K562 (cell line): ENCODE results near the gene PTPMT1. TPM values are rescaled to one million over a fixed set of nuclear protein-coding genes. Genes with fewer than 3 reads are reported as not detected.

Experiments used
- ATAC-seq: fragments of 200-7000 bp; cut with Tn5 transposase; 3 replicates; pipeline ENCODE4 v1.9.1; 2020; ENCODE audit warnings: moderate library complexity
- BruUV-seq: library from RNA; stranded (reverse); fragments of 400-500 nt; replicated peaks from 2 replicates; lab custom pipeline; 2021; lab: Mats Ljungman, UMichigan
- CTCF ChIA-PET: fragments of 300-600 bp; formaldehyde crosslinking; extraction: SDS; loops from one replicate; lab custom pipeline; 2021; ENCODE audit warnings: low intra/inter-chr PET ratio; lab: Yijun Ruan, JAX
- POLR2A ChIA-PET: fragments of 300-600, 350-650 bp; sonication (Branson Sonifier 250); formaldehyde crosslinking; extraction: SDS; loops from one replicate; lab custom pipeline; 2021; ENCODE audit warnings: antibody characterized with exemption, inconsistent platforms; lab: Yijun Ruan, JAX
- DNase-seq, 4 experiments: peaks; one replicate each; pipeline versions ENCODE4 v3.0.0 to v3.0.0-alpha.2; 2011 to 2018; ENCODE audit warnings: low spot score in 3 of 4, mixed read lengths in 3 of 4; ENCODE audit errors: extremely low read depth in 1 of 4
- FAIRE-seq: peaks from 2 replicates; lab custom pipeline; 2011; peaks lifted over from hg19 to GRCh38; lab: Jason Lieb, UNC
- H2AFZ ChIP-seq: 2 replicates; pipeline ENCODE4 v1.6.0; 2011; ENCODE audit warnings: low read depth, low read length, control low read depth, inconsistent platforms
- H3K27ac ChIP-seq: fragments of 200-600 bp; 3 replicates; pipeline ENCODE4 v1.8.0; 2011; ENCODE audit warnings: low read depth, mild to moderate bottlenecking, control low read depth, inconsistent platforms, low read length, moderate library complexity, mixed read lengths; ENCODE audit errors: extremely low read depth
- H3K27me3 ChIP-seq, 2 experiments: fragments of 300-600 bp in 1 of 2; 2 replicates in 1 of 2; 3 replicates in 1 of 2; pipeline versions ENCODE4 v1.6.0 to v1.8.0; 2011; ENCODE audit warnings: inconsistent platforms in 2 of 2, low read length in 2 of 2, mild to moderate bottlenecking in 1 of 2, mixed read lengths in 1 of 2, moderate library complexity in 1 of 2; ENCODE audit not compliant: control insufficient read depth in 2 of 2, insufficient read depth in 2 of 2
- H3K36me3 ChIP-seq: fragments of 300-600 bp; 3 replicates; pipeline ENCODE4 v1.8.0; 2011; ENCODE audit warnings: mild to moderate bottlenecking, low read length, inconsistent platforms; ENCODE audit not compliant: control insufficient read depth, insufficient read depth
- H3K4me1 ChIP-seq, 2 experiments: fragments of 200-600 bp in 1 of 2; replicated peaks in 1 of 2; 2 replicates in 1 of 2; 3 replicates in 1 of 2; pipeline versions ENCODE4 v1.5.1 to v1.8.0; 2011; ENCODE audit warnings: inconsistent platforms in 2 of 2, low read length in 2 of 2, mild to moderate bottlenecking in 1 of 2, mixed read lengths in 1 of 2, moderate library complexity in 1 of 2; ENCODE audit not compliant: control insufficient read depth in 2 of 2, insufficient read depth in 2 of 2
- H3K4me2 ChIP-seq: 2 replicates; pipeline ENCODE4 v1.6.1; 2011; ENCODE audit warnings: low read length, control low read depth, inconsistent platforms, mixed read lengths; ENCODE audit not compliant: insufficient read depth
- H3K4me3 ChIP-seq: fragments of 200-600 bp; sonication (generic), shearing (Covaris generic); 2 replicates; pipeline ENCODE4 v1.5.1; 2016; ENCODE audit warnings: control low read depth, inconsistent platforms
- H3K79me2 ChIP-seq: fragments of 200-600 bp; 3 replicates; pipeline ENCODE4 v1.8.0; 2011; ENCODE audit warnings: low read length, inconsistent platforms; ENCODE audit not compliant: control insufficient read depth, insufficient read depth
- H3K9ac ChIP-seq, 2 experiments: 2 replicates each; pipeline versions ENCODE4 v1.6.0 to v1.6.1; 2011; ENCODE audit warnings: low read depth in 2 of 2, low read length in 2 of 2, control low read depth in 1 of 2, inconsistent platforms in 1 of 2, mild to moderate bottlenecking in 1 of 2, mixed read lengths in 1 of 2; ENCODE audit not compliant: insufficient read depth in 1 of 2
- H3K9me1 ChIP-seq: one replicate; pipeline ENCODE4 v1.6.0; 2011; ENCODE audit warnings: inconsistent platforms, mild to moderate bottlenecking, low read length, moderate library complexity; ENCODE audit not compliant: control insufficient read depth, insufficient read depth
- H3K9me3 ChIP-seq: replicated peaks from 2 replicates; pipeline ENCODE4 v1.5.1; 2011; ENCODE audit warnings: low read depth, low read length, inconsistent platforms; ENCODE audit not compliant: control insufficient read depth, insufficient read depth
- H4K20me1 ChIP-seq: replicated peaks from 2 replicates; pipeline ENCODE4 v1.6.1; 2011; ENCODE audit warnings: low read length, inconsistent platforms, mixed read lengths; ENCODE audit not compliant: control insufficient read depth, insufficient read depth
- BCL6 ChIP-seq: fragments of 250-450 bp; sonication (Bioruptor Pico); IDR thresholded peaks from 2 replicates; pipeline ENCODE4 v1.4.0; 2020
- BRD9 ChIP-seq: fragments of 450-650 bp; IDR thresholded peaks from 2 replicates; pipeline ENCODE4 v1.6.1; 2018; ENCODE audit warnings: low read depth; ENCODE audit not compliant: partially characterized antibody
- DACH1 ChIP-seq: fragments of 450-650 bp; IDR thresholded peaks from 2 replicates; pipeline ENCODE4 v1.6.1; 2018; ENCODE audit not compliant: partially characterized antibody
- GABPA ChIP-seq: fragments of 200-800 bp; sonication (Bioruptor generic); conservative IDR thresholded peaks from 2 replicates; pipeline ENCODE4 v1.6.1; 2016; ENCODE audit warnings: low read depth, missing genetic modification characterization, missing compliant biosample characterization
- RNF2 ChIP-seq: sonication (generic); IDR thresholded peaks from 2 replicates; pipeline ENCODE4 v1.6.1; 2016
- WHSC1 ChIP-seq: IDR thresholded peaks from one replicate; pipeline ENCODE4 v1.6.1; 2012; ENCODE audit warnings: low read length, control low read depth, inconsistent platforms
- ZNF717 ChIP-seq: fragments of 250-450 bp; sonication (Bioruptor Pico); IDR thresholded peaks from 2 replicates; pipeline ENCODE4 v1.5.0; 2021
- WGBS: fragments of 100-300 bp; shearing (Covaris generic); methylation state at CpG from one replicate; pipeline ENCODE4 v1.1.6; 2016; ENCODE audit warnings: low coverage, mixed read lengths; ENCODE audit not compliant: insufficient coverage; ENCODE audit errors: missing lambda C conversion rate; 5-methylcytosine and 5-hydroxymethylcytosine counted together
- in situ Hi-C: fragments of 300-500 bp; cut with MboI; formaldehyde crosslinking; loops from 4 replicates; pipeline ENCODE4 v1.15.0; 2018; ENCODE audit warnings: inconsistent platforms, mixed read lengths
- intact Hi-C: fragments of 100-400 bp; cut with micrococcal nuclease; formaldehyde crosslinking; loops from 2 replicates; pipeline ENCODE4 v1.14.2; 2022
- polyA plus RNA-seq, 8 experiments: library from polyadenylated mRNA; depleted of rRNA in 4 of 8; stranded (reverse) in 5 of 8; unstranded in 3 of 8; fragments of >200 nt; fragmentation: Nextera tagmentation in 2 of 8; fragmentation: Illumina TruSeq in 1 of 8; extraction: Ambion mirVana in 2 of 8; extraction: Trizol in 1 of 8; gene quantifications; 2 replicates each; pipeline versions ENCODE4 v1.2.1 to v1.2.3, GENCODE V29; 2011 to 2014; ENCODE audit warnings: inconsistent platforms in 1 of 8, missing spikeins in 1 of 8
- total RNA-seq, 7 experiments: library from RNA; depleted of rRNA in 6 of 7; stranded (reverse); fragments of >200 nt in 6 of 7; fragmentation: Illumina TruSeq in 2 of 7; extraction: Trizol in 2 of 7; gene quantifications; 2 replicates each; pipeline versions ENCODE4 v1.2.1 to v1.2.3, GENCODE V29; 2011 to 2021; ENCODE audit warnings: low replicate concordance in 1 of 7
- TF ChIP-seq, protein P1 (sequence below): fragments of 250-450 bp; sonication (Bioruptor Pico); IDR thresholded peaks from 2 replicates; pipeline ENCODE4 v1.8.0; 2022; ENCODE audit warnings: moderate library complexity, mild to moderate bottlenecking, inconsistent platforms
- TF ChIP-seq, protein P2 (sequence below): fragments of 450-650 bp; IDR thresholded peaks from 2 replicates; pipeline ENCODE4 v1.6.1; 2016; ENCODE audit warnings: mild to moderate bottlenecking, moderate library complexity

The PTPMT1 gene
- total and polyA plus RNA-seq, 9 of the 15 experiments (the other 6 are each of a cell fraction or from before 2014, with no cell fraction given), result 10.4 to 140 (median 67.2) TPM

DNA sequence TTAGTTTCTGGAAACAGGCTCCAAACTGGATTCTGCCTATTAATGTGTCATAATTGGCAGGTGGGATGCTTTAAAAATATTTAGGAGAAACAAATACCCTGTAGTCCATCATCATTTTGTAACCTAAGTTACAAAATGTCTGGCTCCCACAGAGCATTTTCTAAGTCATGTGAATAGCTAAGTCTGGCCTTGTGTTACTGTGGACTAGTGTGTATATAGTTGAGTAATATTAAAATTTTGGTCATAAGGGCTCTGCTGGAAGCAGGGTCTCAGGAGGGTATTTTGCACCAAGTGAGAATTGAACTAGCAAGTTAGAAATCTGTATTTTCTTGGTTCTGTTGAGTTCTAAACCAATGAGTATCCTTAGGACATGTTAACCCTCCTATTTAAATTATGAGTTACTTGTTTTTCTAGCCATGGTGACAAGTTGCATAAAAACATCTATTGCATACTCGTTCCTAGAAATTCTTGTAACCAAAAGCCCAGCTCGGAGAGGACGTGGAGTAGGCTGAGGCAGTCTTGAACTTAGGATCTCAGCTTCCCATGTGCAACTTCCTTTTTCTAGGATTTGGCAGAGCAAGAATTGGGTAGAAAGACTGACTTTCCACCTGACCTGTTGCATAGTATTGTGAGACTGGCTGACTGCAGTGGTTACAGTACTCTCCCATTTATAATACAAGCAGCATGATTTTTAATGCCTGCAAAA is 5.4 kb downstream of the PTPMT1 start:
- no peaks in the 10 kb centered on the region for H4K20me1 ChIP-seq
- H3K79me2 ChIP-seq, result peaks cover 34% of the 10 kb centered on the region
- 90% methylated on average over 3 of the region's 3 CpGs for WGBS
- DNase-seq (peak in 2 of 4 experiments; percentile 3 to 5), FAIRE-seq (no peak), ATAC-seq (no peak)
- no peak overlapping the region for H3K9ac ChIP-seq
- peaks cover 68% of the 10 kb centered on the region; the same call in 2 of the 3 replicates for H3K36me3 ChIP-seq
- in situ Hi-C loops, result no loop called here
- POLR2A ChIA-PET, result interaction anchor here (0.8 to 1.0 kb wide), 3 partner anchors 8 to 91 kb away, joined by 3 read pairs; partner anchors contain the start of genes FAM180B, KBTBD4 and NDUFS3
- intact Hi-C loops, result no loop called here
- H3K27me3 ChIP-seq, result no peaks in the 10 kb centered on the region
- H3K4me1 ChIP-seq, result peaks cover 0 to 9% of the 10 kb centered on the region in 2 experiments; a peak in 2 of 5 replicates
- no peak overlapping the region for H2AFZ ChIP-seq
- no peaks in the 10 kb centered on the region for H3K9me1 ChIP-seq
- H3K9me3 ChIP-seq, result no peaks in the 10 kb centered on the region
- H3K4me3 ChIP-seq, result no peak overlapping the region
- CTCF ChIA-PET, result no interaction called here
- H3K4me2 ChIP-seq, result no peak overlapping the region
- BruUV-seq, result no TSS peak
- H3K27ac ChIP-seq, result no peak overlapping the region
- TF ChIP-seq WHSC1, result no peak
- TF ChIP-seq DACH1, result no peak
- no peak for TF ChIP-seq GABPA (tag)
- TF ChIP-seq BRD9, result no peak
- no peak for TF ChIP-seq RNF2
- TF ChIP-seq, protein P1, sequence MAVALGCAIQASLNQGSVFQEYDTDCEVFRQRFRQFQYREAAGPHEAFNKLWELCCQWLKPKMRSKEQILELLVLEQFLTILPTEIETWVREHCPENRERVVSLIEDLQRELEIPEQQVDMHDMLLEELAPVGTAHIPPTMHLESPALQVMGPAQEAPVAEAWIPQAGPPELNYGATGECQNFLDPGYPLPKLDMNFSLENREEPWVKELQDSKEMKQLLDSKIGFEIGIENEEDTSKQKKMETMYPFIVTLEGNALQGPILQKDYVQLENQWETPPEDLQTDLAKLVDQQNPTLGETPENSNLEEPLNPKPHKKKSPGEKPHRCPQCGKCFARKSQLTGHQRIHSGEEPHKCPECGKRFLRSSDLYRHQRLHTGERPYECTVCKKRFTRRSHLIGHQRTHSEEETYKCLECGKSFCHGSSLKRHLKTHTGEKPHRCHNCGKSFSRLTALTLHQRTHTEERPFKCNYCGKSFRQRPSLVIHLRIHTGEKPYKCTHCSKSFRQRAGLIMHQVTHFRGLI, result no peak
- TF ChIP-seq, protein P2, sequence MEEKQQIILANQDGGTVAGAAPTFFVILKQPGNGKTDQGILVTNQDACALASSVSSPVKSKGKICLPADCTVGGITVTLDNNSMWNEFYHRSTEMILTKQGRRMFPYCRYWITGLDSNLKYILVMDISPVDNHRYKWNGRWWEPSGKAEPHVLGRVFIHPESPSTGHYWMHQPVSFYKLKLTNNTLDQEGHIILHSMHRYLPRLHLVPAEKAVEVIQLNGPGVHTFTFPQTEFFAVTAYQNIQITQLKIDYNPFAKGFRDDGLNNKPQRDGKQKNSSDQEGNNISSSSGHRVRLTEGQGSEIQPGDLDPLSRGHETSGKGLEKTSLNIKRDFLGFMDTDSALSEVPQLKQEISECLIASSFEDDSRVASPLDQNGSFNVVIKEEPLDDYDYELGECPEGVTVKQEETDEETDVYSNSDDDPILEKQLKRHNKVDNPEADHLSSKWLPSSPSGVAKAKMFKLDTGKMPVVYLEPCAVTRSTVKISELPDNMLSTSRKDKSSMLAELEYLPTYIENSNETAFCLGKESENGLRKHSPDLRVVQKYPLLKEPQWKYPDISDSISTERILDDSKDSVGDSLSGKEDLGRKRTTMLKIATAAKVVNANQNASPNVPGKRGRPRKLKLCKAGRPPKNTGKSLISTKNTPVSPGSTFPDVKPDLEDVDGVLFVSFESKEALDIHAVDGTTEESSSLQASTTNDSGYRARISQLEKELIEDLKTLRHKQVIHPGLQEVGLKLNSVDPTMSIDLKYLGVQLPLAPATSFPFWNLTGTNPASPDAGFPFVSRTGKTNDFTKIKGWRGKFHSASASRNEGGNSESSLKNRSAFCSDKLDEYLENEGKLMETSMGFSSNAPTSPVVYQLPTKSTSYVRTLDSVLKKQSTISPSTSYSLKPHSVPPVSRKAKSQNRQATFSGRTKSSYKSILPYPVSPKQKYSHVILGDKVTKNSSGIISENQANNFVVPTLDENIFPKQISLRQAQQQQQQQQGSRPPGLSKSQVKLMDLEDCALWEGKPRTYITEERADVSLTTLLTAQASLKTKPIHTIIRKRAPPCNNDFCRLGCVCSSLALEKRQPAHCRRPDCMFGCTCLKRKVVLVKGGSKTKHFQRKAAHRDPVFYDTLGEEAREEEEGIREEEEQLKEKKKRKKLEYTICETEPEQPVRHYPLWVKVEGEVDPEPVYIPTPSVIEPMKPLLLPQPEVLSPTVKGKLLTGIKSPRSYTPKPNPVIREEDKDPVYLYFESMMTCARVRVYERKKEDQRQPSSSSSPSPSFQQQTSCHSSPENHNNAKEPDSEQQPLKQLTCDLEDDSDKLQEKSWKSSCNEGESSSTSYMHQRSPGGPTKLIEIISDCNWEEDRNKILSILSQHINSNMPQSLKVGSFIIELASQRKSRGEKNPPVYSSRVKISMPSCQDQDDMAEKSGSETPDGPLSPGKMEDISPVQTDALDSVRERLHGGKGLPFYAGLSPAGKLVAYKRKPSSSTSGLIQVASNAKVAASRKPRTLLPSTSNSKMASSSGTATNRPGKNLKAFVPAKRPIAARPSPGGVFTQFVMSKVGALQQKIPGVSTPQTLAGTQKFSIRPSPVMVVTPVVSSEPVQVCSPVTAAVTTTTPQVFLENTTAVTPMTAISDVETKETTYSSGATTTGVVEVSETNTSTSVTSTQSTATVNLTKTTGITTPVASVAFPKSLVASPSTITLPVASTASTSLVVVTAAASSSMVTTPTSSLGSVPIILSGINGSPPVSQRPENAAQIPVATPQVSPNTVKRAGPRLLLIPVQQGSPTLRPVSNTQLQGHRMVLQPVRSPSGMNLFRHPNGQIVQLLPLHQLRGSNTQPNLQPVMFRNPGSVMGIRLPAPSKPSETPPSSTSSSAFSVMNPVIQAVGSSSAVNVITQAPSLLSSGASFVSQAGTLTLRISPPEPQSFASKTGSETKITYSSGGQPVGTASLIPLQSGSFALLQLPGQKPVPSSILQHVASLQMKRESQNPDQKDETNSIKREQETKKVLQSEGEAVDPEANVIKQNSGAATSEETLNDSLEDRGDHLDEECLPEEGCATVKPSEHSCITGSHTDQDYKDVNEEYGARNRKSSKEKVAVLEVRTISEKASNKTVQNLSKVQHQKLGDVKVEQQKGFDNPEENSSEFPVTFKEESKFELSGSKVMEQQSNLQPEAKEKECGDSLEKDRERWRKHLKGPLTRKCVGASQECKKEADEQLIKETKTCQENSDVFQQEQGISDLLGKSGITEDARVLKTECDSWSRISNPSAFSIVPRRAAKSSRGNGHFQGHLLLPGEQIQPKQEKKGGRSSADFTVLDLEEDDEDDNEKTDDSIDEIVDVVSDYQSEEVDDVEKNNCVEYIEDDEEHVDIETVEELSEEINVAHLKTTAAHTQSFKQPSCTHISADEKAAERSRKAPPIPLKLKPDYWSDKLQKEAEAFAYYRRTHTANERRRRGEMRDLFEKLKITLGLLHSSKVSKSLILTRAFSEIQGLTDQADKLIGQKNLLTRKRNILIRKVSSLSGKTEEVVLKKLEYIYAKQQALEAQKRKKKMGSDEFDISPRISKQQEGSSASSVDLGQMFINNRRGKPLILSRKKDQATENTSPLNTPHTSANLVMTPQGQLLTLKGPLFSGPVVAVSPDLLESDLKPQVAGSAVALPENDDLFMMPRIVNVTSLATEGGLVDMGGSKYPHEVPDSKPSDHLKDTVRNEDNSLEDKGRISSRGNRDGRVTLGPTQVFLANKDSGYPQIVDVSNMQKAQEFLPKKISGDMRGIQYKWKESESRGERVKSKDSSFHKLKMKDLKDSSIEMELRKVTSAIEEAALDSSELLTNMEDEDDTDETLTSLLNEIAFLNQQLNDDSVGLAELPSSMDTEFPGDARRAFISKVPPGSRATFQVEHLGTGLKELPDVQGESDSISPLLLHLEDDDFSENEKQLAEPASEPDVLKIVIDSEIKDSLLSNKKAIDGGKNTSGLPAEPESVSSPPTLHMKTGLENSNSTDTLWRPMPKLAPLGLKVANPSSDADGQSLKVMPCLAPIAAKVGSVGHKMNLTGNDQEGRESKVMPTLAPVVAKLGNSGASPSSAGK, result no peak
- TF ChIP-seq BCL6 (CRISPR knock-in tag), result no peak
- no peak for TF ChIP-seq ZNF717 (CRISPR knock-in tag)
